PFSK-1 (cell line): Measurements from ENCODE around the gene SET.

Experiments
- POLR2AphosphoS5 ChIP-seq: IDR thresholded peaks from 2 replicates; pipeline ENCODE4 v1.6.1; 2012; ENCODE audit warnings: low read depth, mild to moderate bottlenecking, control low read depth, low read length, moderate library complexity
- TAF1 ChIP-seq: IDR thresholded peaks from 2 replicates; pipeline ENCODE4 v1.6.1; 2012; ENCODE audit warnings: low read length, control low read depth, borderline replicate concordance; ENCODE audit not compliant: insufficient read depth

- no peak for TF ChIP-seq POLR2AphosphoS5
- no peak for TF ChIP-seq TAF1
Measured at GRCh38 chr9:128685636-128686489, 3.2 kb upstream of the SET start.
